GM21717 (cell line): Measurements from ENCODE around the gene SLC5A5.
"Not testable (repeated sequence)": the region's sequence is repeated elsewhere in the genome, so short reads cannot be mapped to it uniquely, and the experiment has no call there.

Source experiments
- ATAC-seq: cut with Tn5 transposase; IDR thresholded peaks from one replicate; pipeline ENCODE4 v1.9.1; 2021; ENCODE audit warnings: mild to moderate bottlenecking, moderate library complexity; ENCODE audit not compliant: unreplicated experiment

SLC5A5 gene

DNA sequence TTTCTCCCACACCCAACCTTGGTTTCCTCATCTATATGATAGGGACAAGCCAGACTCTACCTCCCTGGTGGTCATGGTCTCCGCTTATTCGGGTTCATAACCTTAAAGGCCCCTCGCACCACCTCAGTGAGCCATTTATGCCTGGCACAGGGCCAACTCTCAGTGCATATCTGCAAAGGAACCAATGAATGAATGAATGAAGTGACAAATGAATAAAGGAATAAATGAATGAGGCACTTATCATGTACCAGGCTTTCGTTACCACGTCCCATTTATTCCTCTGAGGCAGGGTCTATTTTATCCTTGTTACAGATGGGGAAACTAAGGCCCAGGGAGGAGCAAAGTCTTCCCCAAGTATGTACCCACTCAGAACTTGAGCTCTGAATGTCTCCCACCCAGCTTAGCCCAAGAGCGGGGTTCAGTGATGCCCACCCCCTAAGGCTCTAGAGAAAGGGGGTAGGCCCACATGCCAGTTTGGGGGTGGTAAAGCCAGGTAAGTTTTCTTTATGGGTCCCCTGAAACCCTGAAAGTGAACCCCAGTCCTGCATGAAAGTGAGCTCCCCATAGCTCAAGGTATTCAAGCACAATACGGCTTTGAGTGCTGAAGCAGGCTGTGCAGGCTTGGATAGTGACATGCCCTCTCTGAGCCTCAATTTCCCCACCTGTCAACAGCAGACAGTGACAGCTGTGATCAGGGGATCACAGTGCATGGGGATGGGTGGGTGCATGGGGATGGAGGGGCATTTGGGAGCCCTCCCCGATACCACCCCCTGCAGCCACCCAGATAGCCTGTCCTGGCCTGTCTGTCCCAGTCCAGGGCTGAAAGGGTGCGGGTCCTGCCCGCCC is 490 bp upstream of the SLC5A5 start:
- ATAC-seq, result no peak

DNA sequence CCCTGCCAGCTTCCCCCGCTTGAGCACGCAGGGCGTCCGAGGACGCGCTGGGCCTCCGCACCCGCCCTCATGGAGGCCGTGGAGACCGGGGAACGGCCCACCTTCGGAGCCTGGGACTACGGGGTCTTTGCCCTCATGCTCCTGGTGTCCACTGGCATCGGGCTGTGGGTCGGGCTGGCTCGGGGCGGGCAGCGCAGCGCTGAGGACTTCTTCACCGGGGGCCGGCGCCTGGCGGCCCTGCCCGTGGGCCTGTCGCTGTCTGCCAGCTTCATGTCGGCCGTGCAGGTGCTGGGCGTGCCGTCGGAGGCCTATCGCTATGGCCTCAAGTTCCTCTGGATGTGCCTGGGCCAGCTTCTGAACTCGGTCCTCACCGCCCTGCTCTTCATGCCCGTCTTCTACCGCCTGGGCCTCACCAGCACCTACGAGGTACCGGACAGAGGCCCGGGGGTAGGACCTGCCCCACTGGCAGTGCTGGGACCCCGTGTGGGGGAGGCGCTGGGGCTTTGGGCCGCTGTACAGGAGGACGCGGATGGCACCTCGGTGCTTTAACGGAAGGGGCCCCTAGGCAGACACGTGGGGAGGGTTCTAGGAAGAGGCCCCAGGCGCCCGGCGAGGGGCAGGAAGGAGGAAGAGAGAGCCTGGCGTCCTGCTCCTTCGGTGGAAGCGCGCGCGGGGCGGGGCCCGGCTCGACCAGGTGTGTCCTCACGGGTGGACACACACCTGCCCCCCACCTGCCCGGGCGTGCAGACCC is 681 bp downstream of the SLC5A5 start:
- ATAC-seq, result no peak

DNA sequence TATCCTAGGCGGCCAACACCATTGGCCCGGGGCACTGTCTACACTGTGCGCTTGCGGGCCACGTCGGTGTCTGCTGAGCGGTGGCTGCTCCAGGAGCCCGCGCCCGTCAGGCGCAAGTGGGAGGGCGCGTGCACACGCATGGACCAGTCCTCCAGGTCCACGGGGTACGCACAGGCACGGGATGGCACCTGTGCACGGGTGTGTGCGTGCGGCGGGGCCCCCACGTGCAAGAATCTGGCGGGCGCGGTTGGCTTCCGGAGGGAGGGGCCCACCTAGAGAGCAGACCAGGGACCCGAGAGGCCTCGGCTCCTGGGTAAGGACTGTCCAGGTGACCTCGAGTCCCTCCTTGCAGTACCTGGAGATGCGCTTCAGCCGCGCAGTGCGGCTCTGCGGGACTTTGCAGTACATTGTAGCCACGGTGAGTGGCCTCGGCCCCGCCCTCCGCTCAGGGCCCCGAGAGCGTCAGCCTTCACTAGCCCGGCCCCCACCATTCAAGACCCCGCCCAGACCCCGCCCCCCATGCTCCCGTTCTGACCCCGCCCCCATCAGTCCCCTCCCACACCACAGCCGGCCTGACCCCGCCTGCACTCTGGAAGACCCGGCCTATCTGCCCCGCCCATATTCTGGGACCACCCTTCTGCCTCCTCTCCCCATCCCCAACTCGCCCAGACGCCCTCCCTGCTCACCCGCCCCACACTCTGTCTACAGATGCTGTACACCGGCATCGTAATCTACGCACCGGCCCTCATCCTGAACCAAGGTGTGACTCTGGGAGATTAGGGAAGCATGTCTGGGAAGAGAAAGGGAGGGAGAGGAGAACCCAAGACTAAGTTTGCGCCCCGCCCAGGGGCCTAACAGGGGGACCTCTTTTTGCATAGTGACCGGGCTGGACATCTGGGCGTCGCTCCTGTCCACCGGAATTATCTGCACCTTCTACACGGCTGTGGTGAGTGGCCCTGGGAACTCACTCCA is 2.3 kb downstream of the SLC5A5 start:
- no peak for ATAC-seq

GRCh38 chr19:17874758-17875135 is 3.0 kb downstream of the SLC5A5 start:
- ATAC-seq, result no peak

- ATAC-seq, result no peak
These were observed 6.0 kb downstream of the SLC5A5 start for GRCh38 chr19:17877696-17878095.

- ATAC-seq, result no peak
These were observed 7.7 kb downstream of the SLC5A5 start for GRCh38 chr19:17879466-17879865.

- ATAC-seq, result no peak
These were observed 10.0 kb downstream of the SLC5A5 start for GRCh38 chr19:17881701-17882100.

- no peak for ATAC-seq
These were observed 12.1 kb downstream of the SLC5A5 start for GRCh38 chr19:17883627-17884410.

DNA sequence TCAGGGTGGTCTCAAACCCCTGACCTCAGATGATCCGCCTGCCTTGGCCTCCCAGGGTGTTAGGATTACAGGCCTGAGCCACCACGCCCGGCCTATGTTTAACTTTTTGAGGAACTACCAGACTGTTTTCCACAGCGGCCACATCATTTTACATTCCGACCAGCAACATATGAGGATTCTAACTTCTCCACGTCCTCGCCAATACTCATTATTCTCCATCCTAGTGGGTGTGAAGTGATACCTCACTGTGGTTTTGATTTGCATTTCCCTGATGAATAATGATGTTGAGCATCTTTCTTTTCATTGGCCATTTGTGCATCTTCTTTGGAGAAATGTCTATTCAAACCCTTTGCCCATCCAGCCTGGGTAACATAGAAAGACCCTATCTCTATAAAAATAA is 14.8 kb downstream of the SLC5A5 start:
- no peak for ATAC-seq

DNA sequence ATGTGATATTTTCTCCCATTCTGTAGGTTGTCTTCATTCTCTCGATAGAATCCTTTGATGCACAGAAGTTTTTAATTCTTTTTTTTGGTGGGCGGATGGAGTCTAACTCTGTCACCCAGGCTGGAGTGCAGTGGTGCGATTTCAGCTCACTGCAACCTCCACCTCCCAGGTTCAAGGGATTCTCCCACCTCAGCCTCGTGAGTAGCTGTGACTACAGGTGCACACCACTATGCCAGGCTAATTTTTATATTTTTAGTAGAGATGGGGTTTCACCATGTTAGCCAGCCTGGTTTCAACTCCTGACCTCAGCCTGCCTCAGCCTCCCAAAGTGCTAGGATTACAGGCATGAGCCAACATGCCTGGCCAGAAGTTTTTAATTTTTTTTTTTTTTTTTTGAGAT is 15.5 kb downstream of the SLC5A5 start:
- not testable (repeated sequence) for ATAC-seq

- ATAC-seq, result no peak
These were observed 16.5 kb downstream of the SLC5A5 start for GRCh38 chr19:17888260-17888659.

GRCh38 chr19:17889609-17890214 is 18.0 kb downstream of the SLC5A5 start:
- no peak for ATAC-seq

- ATAC-seq, result no peak
These were observed 22.0 kb downstream of the SLC5A5 start for GRCh38 chr19:17893766-17894165.

- ATAC-seq, result no peak
These were observed 31.0 kb downstream of the SLC5A5 start for GRCh38 chr19:17902701-17903100.

DNA sequence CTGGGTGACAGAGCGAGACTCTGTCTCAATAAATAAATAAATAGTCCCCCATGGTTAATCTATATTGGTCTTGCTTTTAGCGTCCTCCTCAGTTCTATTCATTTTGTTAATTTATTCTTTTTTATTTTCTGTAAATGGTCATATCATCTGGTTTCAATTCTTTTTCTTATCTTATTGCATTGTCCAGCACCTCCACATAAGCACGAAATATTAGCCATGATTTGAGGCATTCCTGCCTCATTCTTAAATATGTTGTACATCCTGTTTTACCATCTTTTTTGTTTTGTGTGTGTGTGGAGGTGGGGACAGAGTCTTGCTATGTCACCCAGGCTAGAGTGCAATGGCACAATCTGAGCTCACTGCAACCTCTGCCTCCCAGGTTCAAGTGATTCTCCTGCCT is 36.5 kb downstream of the SLC5A5 start:
- no peak for ATAC-seq

DNA sequence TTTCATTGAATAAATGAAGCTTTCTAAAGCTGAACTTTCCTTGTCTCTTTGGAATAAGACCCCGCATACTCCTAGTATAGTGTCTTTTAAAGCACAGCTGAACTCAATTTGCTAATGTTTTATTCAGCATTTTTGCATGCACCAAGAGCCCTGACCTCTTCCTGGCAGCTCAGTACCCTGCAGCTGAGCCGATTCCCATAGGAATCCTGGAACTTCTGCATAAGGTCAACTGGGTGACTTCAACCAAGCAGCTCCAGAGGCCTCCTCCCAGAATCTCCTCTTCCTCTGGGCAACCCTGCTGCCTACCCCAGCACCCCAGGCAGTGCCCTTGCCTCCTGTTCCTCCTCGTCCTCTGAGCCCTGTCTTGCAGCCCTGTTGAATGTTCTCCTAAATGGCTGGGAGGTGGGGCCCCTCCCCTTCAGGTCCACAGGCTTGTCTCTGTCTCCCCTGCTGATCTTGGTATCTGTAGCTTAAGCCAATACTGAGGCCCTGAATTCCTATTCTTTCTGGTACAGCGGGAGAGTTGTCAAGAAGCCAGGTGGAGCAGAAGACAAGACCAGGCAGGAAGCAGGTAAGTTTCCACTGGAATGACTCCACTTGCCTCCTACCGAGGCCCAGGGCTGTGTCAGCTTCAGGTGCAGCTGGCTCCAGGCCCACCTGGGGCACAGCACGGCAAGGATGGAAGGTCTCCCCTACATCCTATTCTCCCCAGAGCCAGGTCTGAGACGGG is 37.4 kb downstream of the SLC5A5 start:
- ATAC-seq, result no peak

DNA sequence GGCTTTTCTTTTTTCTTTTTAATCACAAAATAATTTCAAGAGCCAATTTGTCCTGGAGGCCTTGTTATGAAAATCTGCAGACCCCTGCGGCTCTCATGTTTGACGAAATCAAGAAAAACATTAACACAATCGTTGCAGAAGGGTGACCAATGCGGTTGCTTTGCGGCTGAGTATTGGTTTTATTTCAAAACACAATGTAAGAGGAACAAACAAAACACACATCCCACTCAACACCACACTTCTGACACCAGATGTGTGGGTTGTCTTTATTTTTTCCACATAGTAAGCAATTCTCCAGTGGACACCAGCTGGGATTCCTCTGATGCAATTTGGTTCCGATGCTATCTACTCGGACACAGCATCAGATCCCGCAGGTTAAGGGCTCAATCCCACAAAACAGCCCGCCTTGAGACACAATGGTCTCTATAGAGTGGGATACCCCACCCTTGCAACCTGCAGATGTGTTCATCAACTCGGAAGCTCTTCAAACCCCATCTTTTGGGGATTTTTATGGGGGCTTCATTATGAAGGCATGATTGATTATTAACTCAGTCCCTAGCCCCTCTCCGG is 39.1 kb downstream of the SLC5A5 start:
- ATAC-seq, result no peak

GRCh38 chr19:17915940-17916593 is 44.3 kb downstream of the SLC5A5 start:
- no peak for ATAC-seq
